Measurements from ENCODE around the gene PBXIP1.

DNA sequence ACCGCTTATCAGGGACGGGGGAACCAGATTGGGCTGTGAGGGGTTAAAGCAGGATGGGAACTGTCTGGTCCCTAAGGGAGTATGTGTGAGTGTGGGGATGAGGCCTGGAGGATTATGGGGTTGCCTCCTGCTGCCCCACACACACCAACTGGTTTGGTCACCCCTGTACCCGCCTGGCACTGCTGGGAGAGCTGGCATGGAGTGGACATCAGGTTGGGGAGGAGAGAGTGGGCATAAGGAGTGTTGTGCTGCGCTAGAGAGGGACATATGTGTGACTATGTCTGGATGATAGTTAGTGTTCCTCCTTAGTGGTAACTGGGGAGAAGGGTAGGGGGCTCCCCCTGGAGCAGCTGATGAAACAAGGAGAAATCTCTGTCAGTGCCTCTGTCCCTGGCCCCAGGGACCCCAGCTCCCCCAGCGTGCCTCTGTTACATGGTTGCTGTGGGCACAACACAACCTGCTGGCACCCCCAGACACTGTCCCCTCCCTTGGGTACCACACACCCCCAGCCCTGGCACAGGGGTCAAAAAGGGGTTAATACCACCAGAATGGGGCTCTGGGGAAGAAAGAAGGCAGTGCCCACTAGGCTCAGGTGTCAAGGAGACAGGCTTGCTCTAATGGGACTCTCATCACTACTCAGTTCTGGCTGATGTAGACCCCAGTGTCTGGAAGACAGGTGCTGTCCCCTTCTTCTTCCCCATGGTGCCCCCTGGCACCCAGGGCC, 48.6 kb upstream of the PBXIP1 start:
- TF ChIP-seq, protein P1, sequence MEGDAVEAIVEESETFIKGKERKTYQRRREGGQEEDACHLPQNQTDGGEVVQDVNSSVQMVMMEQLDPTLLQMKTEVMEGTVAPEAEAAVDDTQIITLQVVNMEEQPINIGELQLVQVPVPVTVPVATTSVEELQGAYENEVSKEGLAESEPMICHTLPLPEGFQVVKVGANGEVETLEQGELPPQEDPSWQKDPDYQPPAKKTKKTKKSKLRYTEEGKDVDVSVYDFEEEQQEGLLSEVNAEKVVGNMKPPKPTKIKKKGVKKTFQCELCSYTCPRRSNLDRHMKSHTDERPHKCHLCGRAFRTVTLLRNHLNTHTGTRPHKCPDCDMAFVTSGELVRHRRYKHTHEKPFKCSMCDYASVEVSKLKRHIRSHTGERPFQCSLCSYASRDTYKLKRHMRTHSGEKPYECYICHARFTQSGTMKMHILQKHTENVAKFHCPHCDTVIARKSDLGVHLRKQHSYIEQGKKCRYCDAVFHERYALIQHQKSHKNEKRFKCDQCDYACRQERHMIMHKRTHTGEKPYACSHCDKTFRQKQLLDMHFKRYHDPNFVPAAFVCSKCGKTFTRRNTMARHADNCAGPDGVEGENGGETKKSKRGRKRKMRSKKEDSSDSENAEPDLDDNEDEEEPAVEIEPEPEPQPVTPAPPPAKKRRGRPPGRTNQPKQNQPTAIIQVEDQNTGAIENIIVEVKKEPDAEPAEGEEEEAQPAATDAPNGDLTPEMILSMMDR (IDR thresholded peaks at IDR 0.05): no peak
- no peak for TF ChIP-seq POLR2A (IDR thresholded peaks at IDR 0.05)
- no peak for TF ChIP-seq EP300 (IDR thresholded peaks at IDR 0.05)
